Stimulated activated memory B cell treated with anti-CD40 and anti-IgM and Interleukin-4, amounts not matched to agents 10 μg/mL and 1 μg/mL and 100 μg/mL, for 72 hours (primary cell): ENCODE data around the gene TLK1.
A peak's percentile ranks its signal among the peaks of the same experiment; 100 is the strongest.

Source experiments
- ATAC-seq: fragments of 150-1000 bp; cut with Tn5 transposase; 2 replicates; pipeline ENCODE4 v1.10.0; 2021
- H3K27ac Mint-ChIP-seq: one replicate; pipeline ENCODE4 v1.8.0; 2022; ENCODE audit warnings: mild to moderate bottlenecking, mixed read lengths
- H3K27me3 Mint-ChIP-seq: one replicate; pipeline ENCODE4 v1.8.0; 2022; ENCODE audit warnings: mixed read lengths
- H3K36me3 Mint-ChIP-seq: one replicate; pipeline ENCODE4 v1.8.0; 2022; ENCODE audit warnings: mixed read lengths
- H3K4me1 Mint-ChIP-seq: one replicate; pipeline ENCODE4 v1.8.0; 2022; ENCODE audit warnings: mixed read lengths
- H3K4me3 Mint-ChIP-seq: one replicate; pipeline ENCODE4 v1.8.0; 2022; ENCODE audit warnings: mild to moderate bottlenecking, moderate library complexity, mixed read lengths
- H3K9me3 Mint-ChIP-seq: one replicate; pipeline ENCODE4 v1.8.0; 2022; ENCODE audit warnings: mixed read lengths

TLK1 gene

GRCh38 chr2:170991398-170992182 is 169.1 kb downstream of the TLK1 start:
- no peak overlapping the region for H3K27ac Mint-ChIP-seq
- no peaks in the 10 kb centered on the region for H3K27me3 Mint-ChIP-seq
- peaks cover 29% of the 10 kb centered on the region for H3K36me3 Mint-ChIP-seq
- no peaks in the 10 kb centered on the region for H3K4me1 Mint-ChIP-seq
- H3K4me3 Mint-ChIP-seq, result no peak overlapping the region
- H3K9me3 Mint-ChIP-seq, result no peaks in the 10 kb centered on the region
- ATAC-seq, result no peak

- Mint-ChIP-seq H3K36me3 (peaks cover 11% of the 10 kb centered on the region), H3K9me3 (no peaks in the 10 kb centered on the region), H3K4me1 (peaks cover 12% of the 10 kb centered on the region), H3K27me3 (no peaks in the 10 kb centered on the region), H3K4me3 (no peak overlapping the region), H3K27ac (no peak overlapping the region)
- ATAC-seq, result no peak
Observed at GRCh38 chr2:170986566-170987258, 174.0 kb downstream of the TLK1 start.

GRCh38 chr2:170985407-170985806 is 175.3 kb downstream of the TLK1 start:
- Mint-ChIP-seq H3K27me3 (no peaks in the 10 kb centered on the region), H3K36me3 (no peaks in the 10 kb centered on the region), H3K4me3 (no peak overlapping the region), H3K4me1 (peaks cover 17% of the 10 kb centered on the region), H3K9me3 (no peaks in the 10 kb centered on the region), H3K27ac (no peak overlapping the region)
- no peak for ATAC-seq

DNA sequence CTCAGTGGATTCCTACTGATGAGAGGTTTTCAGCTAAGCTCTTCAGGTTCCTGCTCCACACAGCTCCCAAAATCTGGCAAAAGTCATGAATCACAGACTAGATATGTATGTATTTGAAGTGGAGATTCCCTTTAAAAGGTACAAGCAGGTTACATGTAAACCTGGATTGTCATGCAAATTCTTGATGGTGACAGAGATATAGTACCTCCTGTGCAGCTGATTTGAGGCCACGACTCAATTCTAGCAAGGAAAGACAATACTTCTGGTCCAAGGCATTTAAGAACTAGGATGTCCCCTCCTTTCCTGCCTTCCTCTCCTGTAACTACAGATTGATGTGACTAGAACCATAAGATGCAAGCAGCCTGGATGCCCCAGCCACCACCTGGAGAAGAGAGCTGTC is 176.6 kb downstream of the TLK1 start:
- Mint-ChIP-seq H3K4me3 (no peak overlapping the region), H3K27me3 (no peaks in the 10 kb centered on the region), H3K36me3 (no peaks in the 10 kb centered on the region), H3K4me1 (peaks cover 17% of the 10 kb centered on the region), H3K27ac (no peak overlapping the region), H3K9me3 (no peaks in the 10 kb centered on the region)
- no peak for ATAC-seq

DNA sequence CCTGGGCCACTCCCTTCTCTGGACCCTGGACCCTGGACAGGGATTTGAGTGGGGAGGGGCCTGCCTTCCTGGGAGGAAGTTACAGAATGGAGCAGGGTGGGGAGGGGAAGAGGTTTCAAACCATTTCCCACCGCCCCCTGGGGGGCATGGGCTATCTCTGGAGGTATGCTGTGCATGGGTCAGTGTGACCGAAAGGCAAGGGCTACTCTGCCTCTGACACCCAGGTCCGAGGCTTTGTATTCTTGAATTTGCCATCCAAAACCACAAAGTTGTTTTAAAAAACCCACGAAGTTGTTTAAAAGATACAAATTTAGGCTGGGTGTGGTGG is 184.8 kb downstream of the TLK1 start:
- Mint-ChIP-seq H3K36me3 (no peaks in the 10 kb centered on the region), H3K9me3 (no peaks in the 10 kb centered on the region), H3K27ac (no peak overlapping the region), H3K4me3 (no peak overlapping the region), H3K27me3 (no peaks in the 10 kb centered on the region), H3K4me1 (peaks cover 22% of the 10 kb centered on the region)
- ATAC-seq, result no peak

- H3K9me3 Mint-ChIP-seq, result no peaks in the 10 kb centered on the region
- no peak overlapping the region for H3K27ac Mint-ChIP-seq
- H3K4me3 Mint-ChIP-seq, result no peak overlapping the region
- no peaks in the 10 kb centered on the region for H3K27me3 Mint-ChIP-seq
- H3K4me1 Mint-ChIP-seq, result peaks cover 22% of the 10 kb centered on the region
- no peak for ATAC-seq
- H3K36me3 Mint-ChIP-seq, result no peaks in the 10 kb centered on the region
Observed at GRCh38 chr2:170975127-170975942, 185.4 kb downstream of the TLK1 start.

GRCh38 chr2:170974304-170974993 is 186.2 kb downstream of the TLK1 start:
- Mint-ChIP-seq H3K27ac (peak overlapping the region; percentile 74), H3K4me1 (peaks cover 22% of the 10 kb centered on the region), H3K27me3 (no peaks in the 10 kb centered on the region), H3K4me3 (peak overlapping the region; percentile 85), H3K36me3 (no peaks in the 10 kb centered on the region), H3K9me3 (no peaks in the 10 kb centered on the region)
- no peak for ATAC-seq

GRCh38 chr2:170973492-170974303 is 187.0 kb downstream of the TLK1 start:
- ATAC-seq, result peak; percentile 97
- Mint-ChIP-seq H3K4me1 (peaks cover 22% of the 10 kb centered on the region), H3K27ac (peak overlapping the region; percentile 74), H3K36me3 (no peaks in the 10 kb centered on the region), H3K27me3 (no peaks in the 10 kb centered on the region), H3K9me3 (no peaks in the 10 kb centered on the region), H3K4me3 (peak overlapping the region; percentile 85)

- Mint-ChIP-seq H3K4me1 (peaks cover 22% of the 10 kb centered on the region), H3K27me3 (no peaks in the 10 kb centered on the region), H3K36me3 (peaks cover 5% of the 10 kb centered on the region), H3K4me3 (peak overlapping the region; percentile 85), H3K27ac (peak overlapping the region; percentile 74), H3K9me3 (no peaks in the 10 kb centered on the region)
- ATAC-seq, result no peak
Observed at GRCh38 chr2:170973225-170973491, 187.5 kb downstream of the TLK1 start.

DNA sequence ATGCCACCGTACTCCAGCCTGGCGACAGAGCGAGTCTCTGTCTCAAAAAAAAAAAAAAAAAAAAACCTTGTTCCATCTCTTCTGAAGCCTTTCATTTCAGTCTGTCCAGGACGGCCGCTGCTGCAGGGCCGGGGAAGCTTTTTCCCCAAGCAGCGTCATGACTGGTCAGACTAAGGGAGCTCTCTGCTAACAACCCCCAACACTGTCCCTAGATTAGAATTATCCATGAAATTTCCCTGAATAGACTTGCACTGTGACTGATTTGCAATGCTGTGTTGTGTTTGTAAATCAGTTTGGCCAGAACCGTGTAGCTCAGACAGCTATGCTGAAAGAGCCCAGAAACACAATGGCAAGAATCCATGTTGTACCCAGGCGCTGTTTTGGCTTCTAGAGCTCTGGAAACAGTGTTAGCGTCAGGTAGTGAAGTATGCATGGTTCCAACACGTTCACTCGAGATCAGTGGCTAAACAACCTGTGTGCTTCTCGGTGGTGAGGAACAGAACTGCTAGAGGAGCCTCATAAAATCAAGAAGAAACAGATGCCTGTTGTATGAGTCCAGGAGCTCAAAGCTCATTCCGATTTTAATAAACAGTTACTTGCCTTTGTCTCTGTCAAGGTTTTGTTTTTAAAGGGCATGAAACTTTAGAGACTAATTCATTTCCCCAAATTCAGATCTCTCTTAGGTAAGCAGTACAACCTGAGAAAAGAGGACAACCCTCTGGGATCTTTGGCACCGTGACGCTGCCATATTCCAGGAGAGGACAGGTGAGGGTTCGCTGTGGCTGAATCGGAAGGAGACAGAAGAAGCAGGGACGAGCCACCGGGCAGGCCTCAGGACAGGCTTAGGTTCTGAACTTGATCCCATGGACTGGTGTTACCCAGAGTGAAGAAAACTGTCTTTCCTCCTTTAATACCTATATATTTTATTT is 188.1 kb downstream of the TLK1 start:
- Mint-ChIP-seq H3K36me3 (peaks cover 10% of the 10 kb centered on the region), H3K27ac (peak overlapping the region; percentile 74), H3K9me3 (no peaks in the 10 kb centered on the region), H3K4me3 (peak overlapping the region; percentile 85), H3K4me1 (peaks cover 22% of the 10 kb centered on the region), H3K27me3 (no peaks in the 10 kb centered on the region)
- no peak for ATAC-seq

DNA sequence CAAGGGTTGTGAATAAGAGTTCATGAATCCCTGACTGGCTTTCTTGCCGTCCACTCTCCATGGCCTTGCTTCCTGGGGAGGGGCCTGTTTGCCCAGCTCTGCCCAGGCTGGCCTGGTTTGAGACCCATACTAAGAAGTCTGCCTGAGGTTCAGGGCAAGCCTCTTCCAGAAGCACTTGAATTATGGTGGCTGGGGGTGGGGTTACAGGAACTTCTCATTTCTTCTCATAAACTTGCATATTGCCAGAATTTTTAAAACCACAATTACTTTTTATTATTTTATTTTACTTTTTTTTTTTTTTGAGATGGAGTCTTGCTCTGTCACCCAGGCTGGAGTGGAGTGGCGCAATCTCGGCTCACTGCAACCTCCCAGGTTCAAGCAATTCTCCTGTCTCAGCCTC is 189.6 kb downstream of the TLK1 start:
- ATAC-seq, result no peak

DNA sequence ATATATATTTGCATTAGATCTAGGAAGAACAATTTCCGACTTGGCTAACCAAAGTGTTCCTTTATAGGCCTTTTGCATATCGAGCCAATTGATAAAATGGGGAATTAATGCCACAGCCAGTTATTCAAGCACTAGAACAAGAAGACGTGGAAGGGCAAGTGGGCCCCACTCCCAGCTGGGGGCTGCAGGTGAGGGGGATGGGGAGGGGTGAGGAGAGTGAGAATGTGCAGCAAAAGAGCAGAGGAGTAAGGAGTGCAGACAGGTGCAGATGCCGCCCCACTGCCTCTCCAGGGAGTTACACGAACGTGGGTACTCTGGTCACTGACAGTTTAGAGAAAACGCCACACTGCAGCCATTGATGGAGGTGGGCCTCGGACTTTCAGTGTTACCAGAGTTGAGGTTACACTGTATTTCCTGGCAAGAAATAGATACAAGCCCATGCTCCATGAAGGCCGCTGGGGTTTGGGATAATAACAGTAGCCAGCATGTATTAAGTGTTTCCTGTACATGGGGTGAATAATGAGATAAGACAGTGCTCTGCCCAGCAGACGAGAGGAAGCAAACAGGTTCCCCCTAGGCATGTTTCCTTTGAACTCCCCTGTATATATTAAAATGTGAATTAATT is 190.7 kb downstream of the TLK1 start:
- Mint-ChIP-seq H3K9me3 (no peaks in the 10 kb centered on the region), H3K4me1 (peaks cover 19% of the 10 kb centered on the region), H3K27ac (no peak overlapping the region), H3K4me3 (no peak overlapping the region), H3K36me3 (peaks cover 33% of the 10 kb centered on the region), H3K27me3 (no peaks in the 10 kb centered on the region)
- ATAC-seq, result no peak

More for the DNA sequence above, 189.6 kb downstream of the TLK1 start:
- H3K27ac Mint-ChIP-seq, result no peak overlapping the region
- H3K27me3 Mint-ChIP-seq, result no peaks in the 10 kb centered on the region
- H3K36me3 Mint-ChIP-seq, result peaks cover 22% of the 10 kb centered on the region
- no peak overlapping the region for H3K4me3 Mint-ChIP-seq
- no peaks in the 10 kb centered on the region for H3K9me3 Mint-ChIP-seq
- peaks cover 22% of the 10 kb centered on the region for H3K4me1 Mint-ChIP-seq

- Mint-ChIP-seq H3K4me1 (peaks cover 11% of the 10 kb centered on the region), H3K27ac (peak overlapping the region; percentile 3), H3K9me3 (no peaks in the 10 kb centered on the region), H3K4me3 (no peak overlapping the region), H3K36me3 (peaks cover 39% of the 10 kb centered on the region), H3K27me3 (no peaks in the 10 kb centered on the region)
- no peak for ATAC-seq
Observed at GRCh38 chr2:170969030-170969429, 191.7 kb downstream of the TLK1 start.
